H1 (cell line): ENCODE data around the gene CNNM2.

Source experiments
- ASH2L ChIP-seq: fragments of 200-600, 300-600 bp; sonication (generic); IDR thresholded peaks from one replicate; pipeline ENCODE4 v1.7.1; 2017; ENCODE audit warnings: low read length
- EZH2 ChIP-seq: fragments of 200-600 bp; sonication (generic); IDR thresholded peaks from 2 replicates; pipeline ENCODE4 v1.7.1; 2012; ENCODE audit warnings: low read depth, mild to moderate bottlenecking, moderate library complexity, low read length, inconsistent platforms; ENCODE audit not compliant: severe bottlenecking
- NRF1 ChIP-seq: IDR thresholded peaks from 2 replicates; pipeline ENCODE4 v1.6.1; 2011; ENCODE audit warnings: mild to moderate bottlenecking, low read depth, low read length, improper control_type of control experiment
- POLR2A ChIP-seq, 2 experiments: IDR thresholded peaks; 1 replicate in 1 of 2; 2 replicates in 1 of 2; pipeline ENCODE4 v1.6.1; 2011; ENCODE audit warnings: low read depth in 2 of 2, low read length in 2 of 2, mild to moderate bottlenecking in 2 of 2; ENCODE audit errors: control extremely low read depth in 1 of 2
- RAD21 ChIP-seq, 2 experiments: IDR thresholded peaks in 1 of 2; conservative IDR thresholded peaks in 1 of 2; 2 replicates each; pipeline ENCODE4 v1.6.1; 2011; ENCODE audit warnings: low read depth in 2 of 2, low read length in 2 of 2, improper control_type of control experiment in 1 of 2, inconsistent platforms in 1 of 2, mild to moderate bottlenecking in 1 of 2, moderate library complexity in 1 of 2
- RFX5 ChIP-seq: IDR thresholded peaks from 2 replicates; pipeline ENCODE4 v1.6.1; 2011; ENCODE audit warnings: low read depth, low read length, improper control_type of control experiment, borderline replicate concordance
- SIN3A ChIP-seq, 2 experiments: IDR thresholded peaks in 1 of 2; conservative IDR thresholded peaks in 1 of 2; 2 replicates each; pipeline ENCODE4 v1.6.1; 2011 to 2012; ENCODE audit warnings: low read length in 2 of 2, improper control_type of control experiment in 1 of 2, low read depth in 1 of 2, mild to moderate bottlenecking in 1 of 2
- SP4 ChIP-seq: IDR thresholded peaks from 2 replicates; pipeline ENCODE4 v1.6.1; 2012; ENCODE audit warnings: low read length, inconsistent platforms
- TF ChIP-seq, protein P1 (sequence below), 3 experiments: IDR thresholded peaks; 1 replicate in 2 of 3; 2 replicates in 1 of 3; pipeline versions ENCODE4 v1.5.1 to v1.6.1; 2011; ENCODE audit warnings: low read length in 3 of 3, mild to moderate bottlenecking in 3 of 3, inconsistent platforms in 2 of 3, low read depth in 1 of 3, moderate library complexity in 1 of 3; ENCODE audit not compliant: insufficient read depth in 1 of 3; ENCODE audit errors: control extremely low read depth in 1 of 3
- TF ChIP-seq, protein P2 (sequence below): IDR thresholded peaks from 2 replicates; pipeline ENCODE4 v1.6.1; 2012; ENCODE audit warnings: inconsistent platforms

- TF ChIP-seq RFX5 (no peak), ASH2L (no peak), POLR2A (IDR thresholded peaks at IDR 0.05; ENCODE audit: control extremely low read depth in 1 of 2, low read depth in 2 of 2, low read length in 2 of 2) (no peak), EZH2 (no peak), NRF1 (no peak), SIN3A (conservative IDR thresholded peaks at IDR 0.05 in 1 of 2, IDR thresholded peaks at IDR 0.05 in 1 of 2; ENCODE audit: low read depth in 1 of 2, low read length in 2 of 2) (no peak), RAD21 (IDR thresholded peaks at IDR 0.05 in 1 of 2, conservative IDR thresholded peaks at IDR 0.05 in 1 of 2; ENCODE audit: low read depth in 2 of 2, low read length in 2 of 2) (no peak), SP4 (no peak)
- TF ChIP-seq, protein P1, sequence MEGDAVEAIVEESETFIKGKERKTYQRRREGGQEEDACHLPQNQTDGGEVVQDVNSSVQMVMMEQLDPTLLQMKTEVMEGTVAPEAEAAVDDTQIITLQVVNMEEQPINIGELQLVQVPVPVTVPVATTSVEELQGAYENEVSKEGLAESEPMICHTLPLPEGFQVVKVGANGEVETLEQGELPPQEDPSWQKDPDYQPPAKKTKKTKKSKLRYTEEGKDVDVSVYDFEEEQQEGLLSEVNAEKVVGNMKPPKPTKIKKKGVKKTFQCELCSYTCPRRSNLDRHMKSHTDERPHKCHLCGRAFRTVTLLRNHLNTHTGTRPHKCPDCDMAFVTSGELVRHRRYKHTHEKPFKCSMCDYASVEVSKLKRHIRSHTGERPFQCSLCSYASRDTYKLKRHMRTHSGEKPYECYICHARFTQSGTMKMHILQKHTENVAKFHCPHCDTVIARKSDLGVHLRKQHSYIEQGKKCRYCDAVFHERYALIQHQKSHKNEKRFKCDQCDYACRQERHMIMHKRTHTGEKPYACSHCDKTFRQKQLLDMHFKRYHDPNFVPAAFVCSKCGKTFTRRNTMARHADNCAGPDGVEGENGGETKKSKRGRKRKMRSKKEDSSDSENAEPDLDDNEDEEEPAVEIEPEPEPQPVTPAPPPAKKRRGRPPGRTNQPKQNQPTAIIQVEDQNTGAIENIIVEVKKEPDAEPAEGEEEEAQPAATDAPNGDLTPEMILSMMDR (IDR thresholded peaks at IDR 0.05; ENCODE audit: control extremely low read depth in 1 of 3, insufficient read depth in 1 of 3, low read depth in 1 of 3, low read length in 3 of 3) = no peak
- TF ChIP-seq, protein P2, sequence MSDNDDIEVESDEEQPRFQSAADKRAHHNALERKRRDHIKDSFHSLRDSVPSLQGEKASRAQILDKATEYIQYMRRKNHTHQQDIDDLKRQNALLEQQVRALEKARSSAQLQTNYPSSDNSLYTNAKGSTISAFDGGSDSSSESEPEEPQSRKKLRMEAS = no peak
These were observed 194.1 kb downstream of the CNNM2 start for GRCh38 chr10:103111918-103112877.
